IPS-15b (cell line): ENCODE measurements around the gene CLCN4.

Source experiments
- H3K27me3 ChIP-seq: one replicate; pipeline ENCODE4 v1.6.1; 2013; ENCODE audit warnings: low read length; ENCODE audit not compliant: control insufficient read depth, insufficient read depth
- H3K36me3 ChIP-seq: one replicate; pipeline ENCODE4 v1.6.1; 2013; ENCODE audit warnings: low read length; ENCODE audit not compliant: control insufficient read depth, insufficient read depth
- H3K4me1 ChIP-seq: one replicate; pipeline ENCODE4 v1.6.1; 2013; ENCODE audit warnings: mild to moderate bottlenecking, low read length; ENCODE audit not compliant: control insufficient read depth, insufficient read depth
- H3K4me3 ChIP-seq: one replicate; pipeline ENCODE4 v1.5.1; 2013; ENCODE audit warnings: low read depth, low read length
- H3K9ac ChIP-seq: one replicate; pipeline ENCODE4 v1.6.1; 2013; ENCODE audit warnings: low read depth, mild to moderate bottlenecking, low read length
- H3K9me3 ChIP-seq: one replicate; pipeline ENCODE4 v1.6.1; 2013; ENCODE audit warnings: mild to moderate bottlenecking, low read length; ENCODE audit not compliant: control insufficient read depth, insufficient read depth

The CLCN4 gene

GRCh38 chrX:10206317-10206716 lies 49.5 kb downstream of the CLCN4 start:
- H3K27me3 ChIP-seq: no peaks in the 10 kb centered on the region
- no peaks in the 10 kb centered on the region for H3K4me1 ChIP-seq
- no peak overlapping the region for H3K4me3 ChIP-seq
- no peaks in the 10 kb centered on the region for H3K36me3 ChIP-seq
- peaks cover 4% of the 10 kb centered on the region for H3K9me3 ChIP-seq
- H3K9ac ChIP-seq: no peak overlapping the region

GRCh38 chrX:10208281-10208856 lies 51.6 kb downstream of the CLCN4 start:
- peaks cover 2% of the 10 kb centered on the region for H3K9me3 ChIP-seq
- H3K9ac ChIP-seq: no peak overlapping the region
- H3K4me1 ChIP-seq: no peaks in the 10 kb centered on the region
- H3K36me3 ChIP-seq: no peaks in the 10 kb centered on the region
- H3K27me3 ChIP-seq: no peaks in the 10 kb centered on the region
- H3K4me3 ChIP-seq: no peak overlapping the region

- H3K36me3 ChIP-seq: no peaks in the 10 kb centered on the region
- no peak overlapping the region for H3K4me3 ChIP-seq
- H3K4me1 ChIP-seq: no peaks in the 10 kb centered on the region
Measured at GRCh38 chrX:10208953-10209352, 52.2 kb downstream of the CLCN4 start.

GRCh38 chrX:10212395-10212794 lies 55.6 kb downstream of the CLCN4 start:
- Histone ChIP-seq H3K4me1 (no peaks in the 10 kb centered on the region), H3K4me3 (no peak overlapping the region), H3K27me3 (no peaks in the 10 kb centered on the region), H3K9ac (no peak overlapping the region), H3K36me3 (no peaks in the 10 kb centered on the region), H3K9me3 (no peaks in the 10 kb centered on the region)

More at GRCh38 chrX:10208953-10209352, 52.2 kb downstream of the CLCN4 start:
- H3K27me3 ChIP-seq: no peaks in the 10 kb centered on the region
- no peaks in the 10 kb centered on the region for H3K9me3 ChIP-seq
- H3K9ac ChIP-seq: no peak overlapping the region

GRCh38 chrX:10213716-10214115 lies 56.9 kb downstream of the CLCN4 start:
- Histone ChIP-seq H3K9me3 (no peaks in the 10 kb centered on the region), H3K4me3 (no peak overlapping the region), H3K36me3 (no peaks in the 10 kb centered on the region), H3K4me1 (no peaks in the 10 kb centered on the region), H3K27me3 (no peaks in the 10 kb centered on the region), H3K9ac (no peak overlapping the region)

GRCh38 chrX:10216208-10216607 lies 59.4 kb downstream of the CLCN4 start:
- H3K27me3 ChIP-seq: no peaks in the 10 kb centered on the region
- H3K4me3 ChIP-seq: no peak overlapping the region
- no peaks in the 10 kb centered on the region for H3K4me1 ChIP-seq
- H3K9me3 ChIP-seq: no peaks in the 10 kb centered on the region
- H3K36me3 ChIP-seq: no peaks in the 10 kb centered on the region
- no peak overlapping the region for H3K9ac ChIP-seq

GRCh38 chrX:10217198-10217597 lies 60.4 kb downstream of the CLCN4 start:
- Histone ChIP-seq H3K4me1 (no peaks in the 10 kb centered on the region), H3K9ac (no peak overlapping the region), H3K4me3 (no peak overlapping the region), H3K27me3 (no peaks in the 10 kb centered on the region), H3K36me3 (no peaks in the 10 kb centered on the region), H3K9me3 (no peaks in the 10 kb centered on the region)

GRCh38 chrX:10221651-10222050 lies 64.9 kb downstream of the CLCN4 start:
- H3K27me3 ChIP-seq: no peaks in the 10 kb centered on the region
- no peak overlapping the region for H3K9ac ChIP-seq
- H3K4me3 ChIP-seq: no peak overlapping the region
- no peaks in the 10 kb centered on the region for H3K4me1 ChIP-seq
- no peaks in the 10 kb centered on the region for H3K36me3 ChIP-seq
- no peaks in the 10 kb centered on the region for H3K9me3 ChIP-seq

- Histone ChIP-seq H3K9me3 (no peaks in the 10 kb centered on the region), H3K4me3 (no peak overlapping the region), H3K27me3 (no peaks in the 10 kb centered on the region), H3K9ac (no peak overlapping the region), H3K36me3 (no peaks in the 10 kb centered on the region), H3K4me1 (no peaks in the 10 kb centered on the region)
Measured at GRCh38 chrX:10223276-10223675, 66.5 kb downstream of the CLCN4 start.

- no peak overlapping the region for H3K4me3 ChIP-seq
- H3K9me3 ChIP-seq: no peaks in the 10 kb centered on the region
- no peak overlapping the region for H3K9ac ChIP-seq
- H3K27me3 ChIP-seq: no peaks in the 10 kb centered on the region
- no peaks in the 10 kb centered on the region for H3K36me3 ChIP-seq
- no peaks in the 10 kb centered on the region for H3K4me1 ChIP-seq
Measured at GRCh38 chrX:10223781-10224180, 67.0 kb downstream of the CLCN4 start.

- no peaks in the 10 kb centered on the region for H3K27me3 ChIP-seq
- H3K4me3 ChIP-seq: no peak overlapping the region
- H3K9me3 ChIP-seq: no peaks in the 10 kb centered on the region
- H3K9ac ChIP-seq: no peak overlapping the region
- no peaks in the 10 kb centered on the region for H3K4me1 ChIP-seq
- no peaks in the 10 kb centered on the region for H3K36me3 ChIP-seq
Measured at GRCh38 chrX:10230222-10230621, 73.4 kb downstream of the CLCN4 start.

- Histone ChIP-seq H3K27me3 (no peaks in the 10 kb centered on the region), H3K9ac (no peak overlapping the region), H3K4me3 (no peak overlapping the region), H3K4me1 (no peaks in the 10 kb centered on the region), H3K36me3 (no peaks in the 10 kb centered on the region), H3K9me3 (no peaks in the 10 kb centered on the region)
Measured at GRCh38 chrX:10231461-10231860, 74.7 kb downstream of the CLCN4 start.
